NCI-H510A treated with DMSO at 0.1 percent for 48 hours (cell line): ENCODE data around the gene SLC3A2.
"Not testable (repeated sequence)": the region's sequence is repeated elsewhere in the genome, so short reads cannot be mapped to it uniquely, and the experiment has no call there.

Experiments used
- DNase-seq: peaks from one replicate; lab custom pipeline; 2025; lab: John Stamatoyannopoulos, UW

The SLC3A2 gene

DNA sequence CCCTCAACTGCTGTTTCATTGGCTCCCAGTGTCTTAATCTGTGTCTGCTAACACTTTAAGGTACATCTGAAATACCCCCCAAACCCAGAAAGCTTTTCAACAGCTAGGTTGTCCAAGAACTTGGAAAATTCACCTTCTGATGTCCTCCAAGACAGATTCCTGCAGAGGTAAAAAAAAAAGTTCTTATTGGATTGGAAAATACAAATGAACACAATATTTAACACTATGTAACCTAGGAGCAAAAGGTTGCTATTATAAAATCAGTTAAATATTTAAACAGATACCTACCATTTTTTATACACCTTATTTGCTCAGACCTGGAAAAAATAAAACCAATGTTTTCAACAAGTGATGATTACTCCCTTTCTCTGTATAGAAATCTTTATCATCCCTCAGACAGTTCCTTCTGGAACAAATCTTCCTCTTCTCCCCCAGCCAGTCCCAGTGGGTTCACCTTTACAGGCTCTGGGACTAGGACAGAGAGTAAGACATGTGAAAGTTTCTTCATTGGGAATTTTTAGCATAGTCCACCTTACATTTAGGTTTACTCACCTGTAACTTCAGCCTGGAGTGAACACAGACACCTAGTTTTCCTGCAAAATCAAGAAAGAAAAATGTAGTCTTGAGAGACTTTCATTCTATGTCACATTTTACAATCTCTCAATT is 28.0 kb upstream of the SLC3A2 start:
- no peak for DNase-seq

DNA sequence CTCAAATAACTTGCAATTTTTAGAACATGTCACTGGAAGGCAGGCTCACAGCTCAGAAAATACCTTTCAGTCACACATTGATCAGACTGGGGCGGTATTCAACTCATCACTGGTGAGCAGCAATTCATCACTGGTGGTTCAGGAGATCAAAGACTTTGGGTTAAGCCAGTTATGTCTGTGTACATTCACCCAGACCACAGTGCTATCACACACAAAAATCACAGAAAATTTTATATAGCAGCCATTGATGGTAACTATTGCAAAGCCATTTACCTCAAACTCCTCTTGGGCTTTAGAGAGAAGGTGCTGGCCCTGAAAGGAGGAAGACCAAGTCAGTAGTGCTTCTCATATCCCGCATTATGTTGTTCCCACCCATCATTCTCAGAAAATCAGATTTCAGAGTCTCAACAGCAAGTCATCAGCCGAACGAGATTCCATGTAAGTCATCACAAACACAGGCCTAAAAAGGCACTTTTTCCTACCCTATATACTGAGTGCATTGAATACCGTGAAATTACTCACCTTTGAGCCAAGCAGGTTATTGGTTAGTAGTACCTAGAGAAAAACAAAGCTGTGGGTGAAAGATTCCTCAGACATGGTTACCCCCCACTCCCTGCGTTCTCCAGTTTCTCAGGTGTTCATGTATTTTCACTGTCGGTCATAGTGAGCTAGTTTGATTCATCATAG is 27.3 kb upstream of the SLC3A2 start:
- no peak for DNase-seq

DNA sequence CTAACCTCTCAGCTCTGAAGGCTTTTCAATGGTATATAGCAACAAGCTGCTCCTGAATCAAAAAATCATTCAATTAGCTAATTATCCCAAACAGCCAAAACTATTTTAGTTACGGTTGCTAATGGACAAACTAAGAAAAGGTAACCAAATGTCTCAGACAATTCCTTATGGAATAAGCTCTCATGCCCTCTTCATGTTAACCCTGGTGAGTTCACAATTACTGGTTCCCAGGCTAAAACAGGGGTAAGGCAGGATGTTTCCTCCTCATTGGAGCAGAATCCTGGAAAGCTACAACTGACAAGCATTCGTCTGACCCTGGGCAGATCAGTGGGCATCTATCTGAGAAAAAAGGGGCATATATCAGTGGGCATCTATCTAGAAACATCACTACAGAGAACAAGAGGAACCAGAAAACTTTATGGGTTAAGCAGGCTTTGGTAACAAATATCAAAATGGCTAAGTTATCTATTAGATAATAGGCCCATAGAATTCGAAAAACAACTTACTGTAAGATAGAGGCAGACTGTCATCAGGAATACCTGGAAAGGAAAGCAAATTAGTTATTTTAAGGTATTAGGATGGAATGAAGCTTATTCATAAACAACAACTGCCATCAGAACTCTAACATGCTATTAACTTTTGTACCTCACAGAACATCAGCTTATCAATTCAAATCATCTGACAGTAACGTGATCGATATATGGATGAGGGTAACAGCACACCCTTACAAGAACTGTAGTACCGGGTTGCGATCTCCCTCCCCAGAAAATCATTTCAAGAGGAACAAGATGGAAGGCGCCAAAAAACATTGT is 26.5 kb upstream of the SLC3A2 start:
- no peak for DNase-seq

DNA sequence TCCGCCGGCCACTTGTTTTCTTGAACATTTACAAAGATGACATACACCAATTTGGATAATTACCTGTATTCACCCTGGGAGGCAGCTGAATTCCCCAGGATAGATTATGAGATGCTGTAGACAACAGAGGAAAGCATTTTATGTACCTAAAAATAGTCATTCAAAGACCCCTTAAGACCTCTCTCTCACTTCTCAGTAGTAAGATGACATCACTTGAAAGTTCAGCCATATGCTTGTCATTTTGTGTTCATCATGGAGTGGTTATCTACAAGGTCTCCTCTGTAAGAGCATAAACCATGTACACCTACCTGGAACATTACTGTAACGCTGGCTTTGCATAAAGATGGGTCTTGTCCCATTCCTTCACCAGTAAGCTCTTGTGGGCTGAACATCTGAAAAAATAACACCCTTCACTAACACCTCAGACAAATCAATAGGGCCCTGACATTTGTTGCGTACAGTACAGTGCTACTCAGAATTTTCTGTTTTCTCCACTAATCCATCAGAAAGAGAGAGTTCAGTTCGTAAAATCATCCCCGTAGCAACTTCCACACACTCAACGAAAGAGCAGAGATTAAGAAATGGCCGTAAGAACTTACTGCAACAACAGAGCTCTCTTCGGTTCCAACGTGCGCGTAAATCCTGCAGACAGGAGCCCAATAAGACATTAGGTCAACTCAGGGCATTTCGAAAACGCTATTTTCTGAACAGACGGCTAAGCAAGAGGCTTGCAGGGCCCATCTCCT is 25.7 kb upstream of the SLC3A2 start:
- DNase-seq = no peak

DNA sequence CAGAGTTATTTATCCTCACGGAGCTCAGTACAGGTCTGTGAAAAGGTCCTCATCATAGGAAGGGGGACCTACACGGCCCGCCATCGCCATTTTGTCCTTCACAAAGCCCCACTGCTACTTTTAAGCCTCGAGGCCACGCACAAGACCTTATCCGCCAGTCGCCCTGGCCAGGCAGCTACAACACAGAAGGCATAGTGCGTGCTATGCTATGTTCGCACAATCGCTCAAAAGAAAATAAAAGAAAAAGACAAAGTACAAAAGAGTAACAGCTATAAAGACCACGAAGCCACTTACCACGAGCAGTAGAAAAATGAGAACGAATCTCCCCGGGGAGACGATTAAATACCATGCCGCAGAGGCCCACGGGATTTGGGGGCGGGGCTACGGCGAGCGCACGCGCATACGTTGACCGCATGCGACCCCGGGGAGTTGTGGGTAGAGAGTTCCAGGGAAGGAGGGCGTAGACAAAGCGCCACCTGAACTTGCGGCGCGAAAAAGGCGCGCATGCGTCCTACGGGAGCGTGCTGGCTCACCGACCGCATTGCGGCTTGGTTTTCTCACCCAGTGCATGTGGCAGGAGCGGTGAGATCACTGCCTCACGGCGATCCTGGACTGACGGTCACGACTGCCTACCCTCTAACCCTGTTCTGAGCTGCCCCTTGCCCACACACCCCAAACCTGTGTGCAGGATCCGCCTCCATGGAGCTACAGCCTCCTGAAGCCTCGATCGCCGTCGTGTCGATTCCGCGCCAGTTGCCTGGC is 24.9 kb upstream of the SLC3A2 start:
- DNase-seq = peak; percentile 97

DNA sequence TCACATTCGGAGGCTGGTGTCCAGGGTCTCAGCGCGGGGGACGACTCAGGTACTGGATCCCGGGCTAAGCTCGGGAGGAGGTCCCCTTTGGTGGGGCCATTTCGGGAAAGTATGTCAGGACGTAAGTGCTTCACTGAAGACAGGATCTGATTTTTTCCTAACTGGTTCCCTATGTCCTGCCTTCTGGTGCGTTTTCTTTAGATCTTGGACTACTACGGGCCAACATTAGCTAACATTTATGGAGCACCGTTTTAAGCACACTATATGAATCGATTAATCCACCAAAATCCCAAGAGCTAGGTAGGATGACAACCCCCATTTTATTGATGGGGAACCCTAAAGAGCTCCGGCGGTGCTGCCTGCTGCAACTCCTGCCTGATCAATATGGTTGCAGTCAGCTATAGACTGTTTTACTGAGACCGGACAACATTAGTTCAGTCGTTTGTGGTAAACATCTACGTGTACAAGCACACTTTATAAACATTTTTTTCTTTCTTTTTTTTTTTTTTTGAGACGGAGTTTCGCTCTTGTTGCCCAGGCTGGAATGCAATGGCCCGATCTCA is 24.3 kb upstream of the SLC3A2 start:
- peak; percentile 57 for DNase-seq

DNA sequence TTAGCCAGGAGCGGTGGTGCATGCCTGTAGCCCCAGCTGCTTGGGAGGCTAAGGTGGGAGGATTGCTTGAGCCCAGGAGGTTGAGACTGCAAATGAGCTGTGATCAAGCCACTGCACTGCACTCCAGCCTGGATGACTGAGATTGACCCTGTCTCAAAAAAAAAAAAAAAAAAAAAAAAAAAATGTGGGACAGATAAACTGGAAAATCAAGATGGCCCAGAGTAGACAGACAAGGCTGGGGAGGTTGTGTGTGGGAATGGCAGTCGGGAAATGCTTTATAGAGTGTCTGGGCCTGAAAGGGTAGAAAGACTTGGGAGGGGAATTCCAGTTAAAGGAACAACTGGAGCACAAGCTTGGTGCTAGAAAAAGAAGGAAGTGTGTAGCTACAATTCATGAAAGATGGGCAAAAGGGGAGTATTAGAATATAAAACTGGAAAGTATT is 23.1 kb upstream of the SLC3A2 start:
- DNase-seq = no peak

DNA sequence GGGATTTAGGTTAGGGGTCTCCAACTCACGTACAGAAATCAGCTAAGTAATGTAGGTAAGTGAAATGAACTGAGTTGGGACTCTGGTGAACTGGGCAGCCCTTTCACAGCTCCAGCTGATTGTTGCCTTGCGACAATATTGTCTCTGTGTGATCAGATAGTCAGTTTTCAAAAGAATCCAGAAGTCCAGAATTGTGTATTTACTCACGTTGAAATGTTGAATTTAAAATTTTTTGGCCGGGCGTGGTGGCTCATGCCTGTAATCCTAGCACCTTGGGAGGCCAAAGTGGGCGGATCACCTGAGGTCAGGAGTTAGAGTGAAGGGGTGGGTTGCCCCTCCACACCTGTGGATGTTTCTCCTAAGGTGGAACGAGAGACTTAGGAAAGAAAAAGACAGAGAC is 22.5 kb upstream of the SLC3A2 start:
- no peak for DNase-seq

DNA sequence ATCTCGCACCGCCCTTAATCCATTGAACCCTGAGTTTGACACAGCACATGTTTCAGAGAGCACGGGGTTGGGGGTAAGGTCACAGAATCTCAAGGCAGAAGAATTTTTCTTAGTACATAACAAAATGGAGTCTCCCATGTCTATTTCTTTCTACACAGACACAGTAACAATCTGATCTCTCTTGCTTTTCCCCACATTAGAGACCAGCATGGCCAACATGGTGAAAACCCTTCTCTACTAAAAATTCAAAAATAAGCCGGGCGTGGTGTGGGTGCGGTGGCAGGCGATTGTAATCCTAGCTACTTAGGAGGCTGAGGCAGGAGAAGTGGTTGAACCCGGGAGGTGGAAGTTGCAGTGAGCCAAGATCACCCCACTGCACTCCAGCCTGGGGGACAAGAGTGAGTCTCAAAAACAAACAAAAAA is 21.4 kb upstream of the SLC3A2 start:
- not testable (repeated sequence) for DNase-seq

DNA sequence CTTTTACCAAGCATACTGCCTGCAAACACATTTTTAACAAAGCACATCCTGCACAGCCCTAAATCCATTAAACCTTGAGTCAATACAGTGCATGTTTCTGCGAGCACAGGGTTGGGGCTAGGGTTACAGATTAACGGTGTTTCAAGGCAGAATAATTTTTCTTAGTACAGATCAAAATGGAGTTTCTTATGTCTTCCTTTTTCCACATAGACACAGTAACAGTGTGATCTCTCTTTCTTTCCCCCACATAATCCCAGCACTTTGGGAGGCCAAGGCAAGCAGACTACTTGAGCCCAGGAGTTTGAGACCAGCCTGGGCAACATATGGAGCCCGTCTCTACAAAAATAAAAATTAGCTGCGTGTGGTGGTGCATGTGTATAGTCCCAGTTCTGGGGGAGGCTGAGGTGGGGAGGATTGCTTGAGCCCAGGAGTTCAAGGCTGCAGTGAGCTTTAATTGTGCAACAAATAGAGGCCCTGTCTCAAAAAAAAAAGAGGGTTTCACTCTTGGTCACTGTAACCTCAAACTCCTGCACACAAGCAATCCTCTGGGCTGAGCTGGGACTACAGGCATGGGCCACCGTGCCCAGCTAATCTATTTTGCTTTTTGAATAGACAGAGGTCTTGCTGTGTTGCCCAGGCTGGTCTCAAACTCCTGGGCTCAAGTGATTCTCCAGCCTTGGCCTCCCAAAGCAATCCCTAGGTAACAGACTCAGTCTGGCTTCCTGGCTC is 19.7 kb upstream of the SLC3A2 start:
- DNase-seq = no peak

DNA sequence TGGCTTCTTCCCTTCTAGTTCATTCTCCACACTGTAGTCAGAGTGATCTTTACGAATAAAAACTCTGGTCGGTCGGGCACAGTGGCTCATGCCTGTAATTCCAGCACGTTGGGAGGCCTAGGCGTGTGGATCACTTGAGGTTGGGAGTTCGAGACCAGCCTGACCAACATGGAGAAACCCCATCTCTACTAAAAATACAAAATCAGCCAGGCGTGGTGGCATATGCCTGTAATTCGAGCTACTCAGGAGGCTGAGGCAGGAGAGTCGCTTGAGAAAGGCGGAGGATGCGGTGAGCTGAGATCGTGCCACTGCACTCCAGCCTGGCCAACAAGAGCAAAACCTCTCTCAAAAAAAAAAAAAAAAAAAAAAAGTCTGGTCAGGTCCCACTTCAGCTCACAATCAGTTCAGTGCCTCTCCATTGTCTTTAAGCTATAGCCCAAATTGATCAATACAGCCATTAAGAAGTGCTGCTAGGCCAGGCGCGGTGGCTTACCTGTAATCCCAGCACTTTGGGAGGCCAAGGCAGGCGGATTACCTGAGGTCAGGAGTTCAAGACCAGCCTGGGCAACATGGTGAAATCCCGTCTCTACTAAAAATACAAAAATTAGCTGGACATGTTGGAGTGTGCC is 19.0 kb upstream of the SLC3A2 start:
- DNase-seq = not testable (repeated sequence)

DNA sequence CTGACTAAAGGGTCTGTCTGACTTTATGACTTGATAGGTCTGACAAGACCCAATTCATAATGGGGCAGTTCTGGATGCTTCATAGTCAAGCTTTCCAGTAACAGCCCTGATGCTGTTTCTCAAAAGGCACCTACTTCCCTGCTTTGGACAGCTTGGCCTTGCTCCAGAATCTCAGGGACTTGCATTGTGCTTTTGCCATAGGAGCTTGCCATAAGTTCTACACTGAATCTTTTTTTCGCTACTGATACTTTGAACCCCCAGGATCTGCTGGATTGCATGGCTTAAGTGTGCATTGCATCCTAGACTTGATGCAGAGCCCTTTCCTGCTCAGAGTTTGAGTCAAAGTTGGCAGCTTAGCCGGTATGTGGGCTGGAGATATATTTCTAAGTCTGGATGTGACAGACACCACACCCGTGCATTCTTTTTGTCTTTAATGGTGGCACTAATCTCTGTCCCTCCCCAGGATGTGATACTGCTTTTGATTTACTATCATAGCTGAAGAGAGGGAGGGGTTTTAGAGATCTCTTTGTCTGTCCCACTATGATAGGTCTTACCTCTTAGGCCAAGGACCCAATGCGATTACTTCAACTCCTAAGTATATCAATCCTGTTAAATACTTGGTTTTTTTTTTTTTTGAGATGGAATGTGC is 16.9 kb upstream of the SLC3A2 start:
- DNase-seq = no peak

DNA sequence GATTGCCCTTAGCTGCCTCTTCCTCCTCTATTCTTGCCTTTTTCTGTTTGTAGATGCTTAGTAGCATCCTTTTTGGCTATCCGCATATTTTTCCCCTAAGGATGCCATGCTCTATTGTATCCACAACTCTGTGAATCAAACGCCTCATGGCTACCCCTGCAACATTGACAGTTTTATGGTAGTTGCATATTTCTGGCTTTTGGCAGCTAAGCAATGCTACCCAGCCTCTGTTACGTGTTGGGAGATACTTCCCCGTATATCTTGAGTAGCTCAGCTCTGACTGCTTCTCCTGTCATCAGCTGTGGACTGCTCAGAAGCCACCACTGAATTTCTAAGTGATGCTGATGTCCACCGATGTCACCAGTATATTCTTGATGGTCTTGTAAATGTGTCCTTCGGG is 15.1 kb upstream of the SLC3A2 start:
- no peak for DNase-seq

DNA sequence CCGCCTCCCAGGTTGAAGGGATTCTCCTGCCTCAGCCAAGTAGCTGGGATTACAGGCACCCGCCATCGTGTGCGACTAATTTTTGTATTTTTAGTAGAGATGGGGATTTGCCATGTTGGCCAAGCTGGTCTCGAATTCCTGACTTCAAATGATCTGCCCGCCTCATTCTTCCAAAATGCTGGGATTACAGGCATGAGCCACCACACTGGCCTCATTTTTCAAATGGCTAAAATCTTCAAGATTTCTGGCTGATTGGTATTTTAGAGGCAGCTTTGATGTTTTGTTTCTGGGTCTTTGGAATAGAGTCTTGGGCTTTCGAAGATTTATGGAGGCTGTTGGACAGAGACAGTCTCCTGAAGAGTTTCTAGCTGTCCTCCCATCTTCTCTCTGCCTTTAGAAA is 5.8 kb upstream of the SLC3A2 start:
- no peak for DNase-seq

DNA sequence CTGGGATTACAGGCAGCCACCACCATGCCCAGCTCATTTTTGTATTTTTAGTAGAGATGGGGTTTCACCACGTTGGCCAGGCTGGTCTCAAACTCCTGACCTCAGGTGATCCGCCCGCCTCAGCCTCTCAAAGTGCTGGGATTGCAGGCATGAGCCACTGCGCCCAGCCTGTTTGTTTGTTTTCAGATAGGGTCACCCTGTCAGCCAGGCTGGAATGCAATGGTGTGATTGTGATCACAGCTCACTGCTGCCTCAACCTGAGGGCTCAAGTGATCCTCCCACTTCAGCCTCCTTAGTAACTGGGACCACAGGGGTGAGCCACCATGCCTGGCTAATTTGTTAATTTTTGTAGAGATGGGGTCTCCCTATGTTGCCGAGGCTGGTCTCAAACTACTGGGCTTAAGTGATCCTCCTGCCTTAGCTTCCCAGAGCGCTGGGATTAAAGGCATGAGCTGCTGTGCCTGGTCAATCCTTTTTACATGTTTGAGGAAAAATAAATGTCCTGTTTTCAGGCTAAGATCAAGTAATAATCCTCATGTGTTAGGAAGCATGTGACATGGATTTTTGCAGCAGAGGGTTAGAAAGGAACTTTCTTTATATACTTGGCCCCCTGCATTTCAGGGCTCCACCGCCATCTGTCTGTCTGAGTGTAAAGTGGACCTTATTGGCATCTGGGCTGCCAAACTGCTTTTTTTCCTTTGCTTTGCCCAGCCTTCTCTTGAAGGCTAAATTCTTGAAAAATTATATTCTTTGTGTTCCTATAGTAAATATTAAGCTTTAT is 4.8 kb upstream of the SLC3A2 start:
- no peak for DNase-seq

DNA sequence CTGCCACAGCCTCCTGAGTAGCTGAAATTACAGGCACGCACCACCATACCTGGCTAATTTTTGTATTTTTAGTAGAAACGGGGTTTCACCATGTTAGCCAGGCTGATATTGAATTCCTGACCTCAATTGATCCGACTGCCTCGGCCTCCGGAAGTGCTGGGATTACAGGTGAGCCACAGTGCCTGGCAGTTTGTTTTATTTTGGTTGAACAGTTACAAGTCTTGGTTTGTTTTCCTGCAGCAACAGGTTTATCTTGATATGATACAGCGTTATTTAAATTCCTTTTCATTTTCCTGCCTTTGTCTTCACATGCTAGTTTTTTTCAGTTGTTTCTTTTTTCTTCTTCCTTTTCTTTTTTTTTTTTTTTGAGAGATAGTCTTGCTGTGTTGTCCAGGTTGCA is 4.0 kb upstream of the SLC3A2 start:
- DNase-seq = no peak

DNA sequence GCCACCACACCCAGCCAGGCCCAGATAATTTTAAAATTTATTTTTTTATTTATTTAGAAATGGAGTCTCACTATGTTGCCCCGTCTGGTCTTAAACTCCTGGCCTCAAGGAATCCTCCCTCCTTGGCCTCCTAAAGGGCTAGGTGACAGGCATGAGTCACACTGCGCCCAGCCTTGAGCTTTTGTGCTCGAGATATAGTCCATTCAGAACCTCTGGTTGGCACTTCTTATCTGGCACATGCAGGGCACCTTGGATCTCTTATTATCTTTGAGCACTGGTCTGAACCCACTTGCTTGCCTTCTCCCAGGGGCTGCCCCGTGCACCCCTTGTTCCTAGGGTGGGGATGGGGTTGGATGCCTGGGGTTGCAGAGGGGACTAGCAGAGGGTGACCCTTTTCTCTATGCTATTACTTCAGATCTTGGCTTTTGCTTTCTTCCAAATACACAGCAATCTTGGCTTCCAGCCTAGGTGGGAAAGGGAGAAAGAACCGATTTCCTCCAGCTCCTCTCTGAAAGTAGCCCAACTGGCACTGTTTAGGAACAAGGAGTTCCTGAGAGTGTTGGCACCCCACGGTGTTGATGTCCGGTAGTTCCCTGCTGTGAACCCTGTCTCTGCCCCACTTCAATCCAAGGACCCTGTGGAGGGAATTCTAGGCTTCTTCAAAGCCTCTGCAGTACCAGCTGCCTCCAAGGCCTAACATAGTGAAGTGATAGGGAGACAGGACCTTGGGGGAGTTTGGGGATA is 1.3 kb upstream of the SLC3A2 start:
- no peak for DNase-seq

DNA sequence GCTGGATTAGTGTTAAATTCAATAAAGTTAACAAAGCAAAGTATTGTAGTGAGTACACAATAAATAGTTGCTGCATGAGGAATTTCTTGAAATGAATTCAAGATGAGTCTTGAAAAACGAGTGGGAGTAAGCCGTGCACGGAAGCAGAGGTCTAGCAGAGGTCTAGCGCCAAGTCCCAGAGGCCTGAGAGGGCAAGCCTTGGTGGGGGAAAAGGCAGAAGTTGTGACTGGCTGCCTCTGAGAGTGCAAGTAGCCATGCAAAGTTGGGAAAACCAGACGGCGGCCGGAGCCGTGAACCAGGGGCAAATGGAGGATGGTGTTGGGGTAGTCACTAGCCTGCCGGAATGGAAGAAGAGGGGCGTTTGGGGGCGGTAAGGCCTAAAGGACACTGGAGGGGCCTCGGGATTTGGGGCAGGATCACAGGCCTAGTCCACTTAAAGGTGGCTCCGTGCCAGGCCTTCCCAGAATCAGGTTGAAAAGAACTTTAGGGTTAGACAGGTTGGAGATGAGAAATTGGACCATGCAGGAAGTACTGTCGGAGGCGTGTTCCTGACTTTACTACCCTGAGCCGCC is 379 bp upstream of the SLC3A2 start:
- DNase-seq = no peak
